Smooth muscle cell of the brain vasculature (primary cell): ENCODE measurements around the gene CPNE5.
"Not testable (repeated sequence)": the region's sequence is repeated elsewhere in the genome, so short reads cannot be mapped to it uniquely, and the experiment has no call there.

Experiments used
- DNase-seq: peaks from one replicate; pipeline ENCODE4 v3.0.0-alpha.2; 2012; ENCODE audit warnings: low read depth, low spot score

CPNE5 gene

DNA sequence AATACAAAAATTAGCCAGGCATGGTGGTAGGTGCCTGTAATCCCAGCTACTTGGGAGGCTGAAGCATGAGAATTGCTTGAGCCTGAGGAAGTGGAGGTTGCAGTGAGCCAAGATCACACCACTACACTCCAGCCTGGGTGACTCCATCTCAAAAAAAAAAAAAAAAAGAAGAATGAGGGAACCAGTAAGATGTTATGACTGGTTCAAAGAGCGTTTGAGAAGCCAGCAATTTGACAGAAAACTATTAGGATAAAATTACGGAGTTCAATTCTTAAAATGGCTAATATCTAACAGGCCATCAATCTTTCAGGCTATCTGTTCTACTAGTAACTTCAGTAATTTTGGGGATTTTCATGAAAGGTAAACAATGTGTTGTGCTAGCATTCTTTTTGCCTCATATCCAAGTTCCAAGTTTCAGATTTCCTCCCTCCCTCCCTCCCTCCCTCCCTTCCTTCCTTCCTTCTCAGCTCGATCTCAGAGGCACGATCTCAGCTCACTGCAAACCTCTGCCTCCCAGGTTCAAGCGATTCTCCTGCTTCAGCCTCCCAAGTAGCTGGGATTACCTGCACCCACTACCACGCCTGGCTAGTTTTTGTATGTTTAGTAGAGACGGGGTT is 134.2 kb downstream of the CPNE5 start:
- not testable (repeated sequence) for DNase-seq

- DNase-seq = no peak
Measured at GRCh38 chr6:36703982-36704381, 135.3 kb downstream of the CPNE5 start.

- no peak for DNase-seq
Measured at GRCh38 chr6:36703081-36703606, 136.1 kb downstream of the CPNE5 start.

GRCh38 chr6:36702656-36703055 is 136.6 kb downstream of the CPNE5 start:
- no peak for DNase-seq

DNA sequence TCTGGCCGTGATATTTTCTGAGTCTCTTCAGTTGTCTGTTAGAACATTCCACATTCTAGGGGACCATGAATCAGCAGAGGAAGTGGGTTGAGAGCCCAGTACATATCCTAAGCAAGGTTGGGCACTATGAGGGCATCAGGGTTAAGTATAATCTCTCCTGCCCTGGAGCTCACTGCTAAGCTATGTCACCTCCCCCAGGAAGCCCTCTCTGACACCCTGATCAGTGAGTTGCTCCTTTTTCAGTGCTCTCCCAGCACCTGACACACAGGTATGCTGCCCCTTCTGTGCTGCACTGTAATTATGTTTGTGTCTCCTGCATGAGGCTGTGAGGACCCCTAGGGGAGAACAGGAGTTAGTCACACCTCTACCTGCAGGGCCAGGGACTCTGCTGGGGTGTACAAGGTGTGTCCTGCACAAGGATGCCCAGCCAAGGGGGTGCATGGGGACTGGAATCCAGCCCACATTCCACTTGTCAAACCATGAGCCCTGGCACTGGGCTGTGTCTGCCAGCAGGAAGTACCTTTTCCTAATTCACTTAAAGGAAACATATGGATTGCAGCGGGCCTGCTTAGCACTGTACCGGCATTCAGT is 137.7 kb downstream of the CPNE5 start:
- no peak for DNase-seq

GRCh38 chr6:36700831-36701230 is 138.4 kb downstream of the CPNE5 start:
- DNase-seq = no peak

DNA sequence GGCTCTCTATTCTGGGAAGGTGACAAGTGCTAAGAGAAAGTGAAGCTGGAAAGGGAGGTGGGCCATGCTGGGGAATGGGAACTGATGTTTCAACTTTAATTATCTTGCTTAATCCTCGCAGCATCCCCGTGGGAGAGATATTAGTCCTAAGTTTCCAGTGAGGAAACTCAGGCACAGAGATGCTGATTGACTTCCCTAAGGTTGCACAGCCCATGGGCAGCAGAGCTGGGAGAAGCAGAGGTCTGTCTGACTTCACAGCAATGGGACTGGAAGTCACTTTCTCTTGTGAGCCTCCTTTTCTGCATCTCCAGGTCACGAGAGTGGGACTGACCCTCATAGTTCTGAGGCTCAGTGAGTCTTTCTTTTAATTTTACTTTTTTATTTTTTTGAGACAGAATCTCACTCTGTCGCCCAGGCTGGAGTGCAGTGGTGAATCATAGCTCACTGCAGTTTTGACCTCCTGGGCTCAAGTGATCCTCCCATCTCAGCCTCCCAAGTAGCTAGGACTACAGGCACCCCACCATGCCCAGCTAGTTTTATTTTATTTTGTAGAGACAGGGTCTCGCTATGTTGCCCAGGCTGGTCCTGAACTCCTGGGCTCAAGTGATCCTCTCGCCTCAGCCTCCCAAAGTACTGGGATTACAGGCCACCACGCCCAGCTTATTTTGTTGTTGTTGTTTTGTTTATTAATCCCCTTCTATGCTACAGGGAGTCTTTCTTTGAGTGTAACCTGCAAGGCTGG is 139.0 kb downstream of the CPNE5 start:
- DNase-seq = no peak

DNA sequence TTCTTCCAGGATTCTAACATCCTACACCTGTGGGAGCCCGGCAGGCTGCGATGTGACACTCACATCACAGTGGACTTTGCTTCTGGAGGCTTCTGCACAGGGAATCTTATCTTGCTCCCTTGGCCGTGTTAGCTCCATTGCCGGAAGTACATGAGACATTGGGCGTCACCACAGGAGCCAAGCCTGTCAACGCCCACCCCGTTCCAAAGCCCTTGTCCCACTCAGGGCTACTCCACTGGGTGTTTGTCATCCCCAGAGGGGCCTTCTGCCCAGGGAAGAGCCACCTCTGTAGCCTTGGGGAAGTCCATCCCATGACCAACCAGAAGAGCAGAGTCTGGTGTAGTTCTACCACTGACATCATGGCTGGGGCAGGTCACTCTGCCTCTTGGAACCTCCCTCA is 139.9 kb downstream of the CPNE5 start:
- DNase-seq = no peak

GRCh38 chr6:36698871-36699271 is 140.4 kb downstream of the CPNE5 start:
- no peak for DNase-seq

GRCh38 chr6:36698196-36698595 is 141.0 kb downstream of the CPNE5 start:
- no peak for DNase-seq

DNA sequence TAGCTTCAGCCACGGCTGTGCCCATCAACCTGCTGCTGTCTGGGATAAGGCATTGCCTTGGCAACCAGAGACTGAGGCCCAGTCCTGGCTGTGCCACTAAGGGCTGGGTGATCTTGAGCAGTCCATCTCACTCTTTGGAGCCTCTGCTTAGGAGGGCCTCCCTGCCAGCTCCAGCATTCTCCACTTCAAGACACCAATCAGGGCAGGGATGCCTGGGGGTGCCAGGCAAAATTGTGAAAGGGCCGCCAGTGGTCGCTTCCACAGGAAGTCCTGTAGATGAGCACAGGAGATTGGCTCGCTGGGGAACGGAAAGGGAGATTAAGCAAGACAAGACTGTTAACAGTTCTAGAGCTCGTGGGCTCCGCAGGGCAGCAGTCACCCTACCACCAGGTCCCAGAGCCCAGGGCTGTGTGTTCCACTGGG is 141.8 kb downstream of the CPNE5 start, which contains the start of gene RAB44:
TSS of gene RAB44 (plus strand) at position 346 of the 423 bp plus-strand sequence. CDS start 6,410 bp downstream, outside the sequence.
- DNase-seq = no peak

DNA sequence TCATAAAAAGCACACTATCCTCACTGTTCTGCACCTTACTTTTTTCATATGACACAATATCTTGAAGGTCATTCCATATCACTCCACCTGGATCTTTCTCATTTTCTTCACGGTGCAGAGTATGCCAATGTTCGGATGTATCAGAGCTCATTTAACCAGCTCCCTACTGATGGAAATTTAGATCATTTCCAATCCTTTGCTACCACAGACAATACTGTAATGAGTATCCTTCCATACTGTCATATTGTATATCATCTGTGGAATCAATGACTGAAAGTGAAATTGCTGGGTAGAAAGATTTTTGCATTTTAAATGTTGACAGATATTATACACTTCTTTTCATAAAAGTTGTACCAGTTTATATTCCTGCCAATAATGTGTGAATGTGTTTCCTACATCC is 143.8 kb downstream of the CPNE5 start:
- no peak for DNase-seq

- DNase-seq = no peak
Measured at GRCh38 chr6:36694616-36695015, 144.6 kb downstream of the CPNE5 start.

- DNase-seq = no peak
Measured at GRCh38 chr6:36692861-36693702, 146.2 kb downstream of the CPNE5 start.

DNA sequence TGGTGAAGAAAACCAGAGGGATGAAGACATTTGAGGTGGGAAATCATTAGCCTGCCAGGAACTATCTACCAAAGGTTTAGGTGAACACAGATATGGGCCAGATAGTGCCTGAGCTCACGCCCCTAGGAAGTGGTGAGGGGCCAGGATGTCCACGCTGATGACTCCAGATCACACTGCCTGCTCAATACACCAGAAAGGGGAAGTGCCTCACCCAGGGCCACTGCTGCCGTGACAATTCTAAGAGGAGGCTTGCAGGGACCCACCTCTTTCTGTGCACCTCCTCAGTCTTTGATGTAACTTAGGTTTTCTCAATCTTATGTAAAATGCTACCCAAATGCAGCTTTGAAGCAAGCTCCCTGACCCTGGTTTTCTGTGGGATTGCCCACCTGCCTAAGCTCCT is 147.0 kb downstream of the CPNE5 start:
- DNase-seq = no peak

GRCh38 chr6:36691612-36692011 is 147.6 kb downstream of the CPNE5 start:
- DNase-seq = no peak

- no peak for DNase-seq
Measured at GRCh38 chr6:36691011-36691410, 148.2 kb downstream of the CPNE5 start.
